GOT3 (cell line): ENCODE results near the gene NCK2.

Source experiments
- DNase-seq: peaks from one replicate; lab custom pipeline; 2025; ENCODE audit warnings: mixed read lengths; lab: John Stamatoyannopoulos, UW

Gene NCK2

GRCh38 chr2:105852066-105852465 lies 107.4 kb downstream of the NCK2 start:
- DNase-seq, result no peak

GRCh38 chr2:105853354-105854088 lies 108.8 kb downstream of the NCK2 start:
- DNase-seq, result no peak

DNA sequence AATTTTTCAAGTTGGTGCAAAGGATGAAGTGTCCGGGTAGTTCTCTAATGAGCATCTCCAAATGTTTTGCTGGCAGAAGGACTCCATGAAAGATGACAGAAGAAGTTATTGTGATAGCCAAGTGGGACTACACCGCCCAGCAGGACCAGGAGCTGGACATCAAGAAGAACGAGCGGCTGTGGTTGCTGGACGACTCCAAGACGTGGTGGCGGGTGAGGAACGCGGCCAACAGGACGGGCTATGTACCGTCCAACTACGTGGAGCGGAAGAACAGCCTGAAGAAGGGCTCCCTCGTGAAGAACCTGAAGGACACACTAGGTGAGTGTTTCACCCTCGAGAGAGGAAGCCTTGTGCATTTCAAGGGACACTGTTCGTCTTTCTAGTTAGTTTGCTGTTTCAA lies 110.3 kb downstream of the NCK2 start:
- no peak for DNase-seq

- no peak for DNase-seq
Measured at GRCh38 chr2:105856581-105856980, 111.9 kb downstream of the NCK2 start.

GRCh38 chr2:105857076-105857740 lies 112.5 kb downstream of the NCK2 start:
- no peak for DNase-seq

DNA sequence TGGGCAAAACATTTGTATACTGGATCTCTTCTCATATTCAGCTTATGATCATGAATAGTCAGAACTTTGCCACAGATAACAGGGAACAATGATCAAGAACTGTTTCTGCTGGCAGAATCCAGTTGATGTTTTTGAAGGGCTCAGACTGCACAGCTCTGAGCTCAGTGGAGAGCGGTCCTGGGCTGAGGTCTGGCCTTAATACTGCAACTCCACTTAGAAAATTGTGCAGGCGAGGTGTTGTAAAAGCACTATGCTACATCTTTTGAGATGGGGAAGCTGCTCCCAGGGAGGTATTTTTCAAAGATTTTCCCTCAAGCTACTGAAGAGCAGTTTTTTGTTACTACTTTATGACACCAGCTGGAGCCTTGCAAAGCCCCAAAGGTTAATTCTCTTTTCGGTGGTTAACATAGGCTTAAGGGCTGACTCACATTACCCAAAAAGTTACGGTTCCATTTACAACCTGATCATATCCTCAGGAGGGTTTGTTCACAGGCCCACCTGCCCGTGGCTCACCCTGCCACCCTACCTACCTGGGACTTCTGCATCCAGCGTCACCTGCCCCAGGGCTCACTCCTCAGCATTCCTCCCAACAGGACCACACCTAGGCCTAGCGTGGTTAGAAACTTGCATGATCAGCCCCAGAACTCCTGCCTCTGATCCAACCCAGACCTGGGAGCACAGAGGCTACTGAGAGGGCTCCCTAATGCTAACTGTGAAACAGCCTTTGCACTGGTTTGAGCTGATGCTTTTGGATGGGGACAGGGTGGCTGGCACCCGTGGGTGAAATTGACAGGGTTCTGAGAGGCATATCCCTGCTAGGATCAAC lies 114.4 kb downstream of the NCK2 start:
- DNase-seq, result no peak

GRCh38 chr2:105859694-105859951 lies 114.9 kb downstream of the NCK2 start:
- no peak for DNase-seq

DNA sequence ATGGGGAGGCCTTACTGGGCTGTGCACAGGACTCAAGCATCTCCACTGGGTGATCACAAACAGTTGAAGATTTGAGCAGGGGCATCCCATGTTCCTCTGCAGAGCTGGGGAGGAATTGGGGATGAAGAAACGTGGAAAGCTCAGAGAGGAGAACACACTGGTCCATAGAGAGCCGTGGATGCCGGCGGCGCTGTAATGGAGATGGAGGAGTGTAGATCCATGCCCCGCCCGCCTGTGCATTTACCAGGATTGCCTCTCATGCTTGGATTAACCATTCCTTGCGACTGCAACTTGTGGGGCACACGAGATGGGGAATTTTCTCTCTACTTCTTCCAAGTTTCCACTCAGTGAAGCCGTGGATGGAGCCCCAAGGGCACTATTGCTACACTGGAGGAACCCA lies 115.9 kb downstream of the NCK2 start:
- no peak for DNase-seq

GRCh38 chr2:105861200-105861599 lies 116.5 kb downstream of the NCK2 start:
- no peak for DNase-seq

DNA sequence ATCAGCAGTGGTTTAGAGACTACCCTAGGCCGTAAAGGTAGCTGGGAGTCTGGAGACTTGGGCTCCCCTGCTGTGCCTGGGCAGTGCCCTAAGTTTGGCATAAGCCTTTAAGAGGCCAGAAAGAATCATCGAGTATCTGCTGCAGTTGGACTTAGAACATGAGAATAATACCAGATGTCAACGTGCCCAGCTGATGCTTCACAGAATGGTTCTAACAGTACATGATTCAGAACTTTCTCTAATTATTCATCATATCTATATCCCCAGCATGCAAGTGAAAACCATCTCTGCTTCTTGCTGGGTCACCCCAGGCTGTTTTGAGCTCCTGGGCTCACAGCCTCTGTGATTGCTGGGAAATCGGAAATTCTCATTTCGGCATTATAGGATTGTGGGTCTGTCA lies 118.1 kb downstream of the NCK2 start:
- DNase-seq, result no peak

DNA sequence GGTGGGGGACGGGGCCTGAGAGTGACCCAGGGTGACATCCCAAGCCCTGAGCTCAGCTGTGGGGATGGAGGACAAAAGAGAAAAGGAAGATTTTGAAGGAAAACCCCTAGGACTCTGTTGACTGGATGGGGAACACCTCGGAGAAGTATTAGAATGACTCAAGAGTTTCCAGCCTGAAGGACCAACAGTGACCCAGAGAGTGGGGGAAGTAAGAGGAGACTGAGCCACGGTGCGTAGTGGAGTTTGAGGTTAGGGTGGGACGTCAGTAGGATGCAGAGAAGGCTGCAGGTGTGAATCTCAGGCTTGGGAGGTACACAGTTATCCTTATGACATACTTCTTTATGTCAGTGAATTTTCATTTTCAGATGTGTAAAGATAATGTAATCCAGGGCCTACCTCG lies 119.5 kb downstream of the NCK2 start:
- no peak for DNase-seq

DNA sequence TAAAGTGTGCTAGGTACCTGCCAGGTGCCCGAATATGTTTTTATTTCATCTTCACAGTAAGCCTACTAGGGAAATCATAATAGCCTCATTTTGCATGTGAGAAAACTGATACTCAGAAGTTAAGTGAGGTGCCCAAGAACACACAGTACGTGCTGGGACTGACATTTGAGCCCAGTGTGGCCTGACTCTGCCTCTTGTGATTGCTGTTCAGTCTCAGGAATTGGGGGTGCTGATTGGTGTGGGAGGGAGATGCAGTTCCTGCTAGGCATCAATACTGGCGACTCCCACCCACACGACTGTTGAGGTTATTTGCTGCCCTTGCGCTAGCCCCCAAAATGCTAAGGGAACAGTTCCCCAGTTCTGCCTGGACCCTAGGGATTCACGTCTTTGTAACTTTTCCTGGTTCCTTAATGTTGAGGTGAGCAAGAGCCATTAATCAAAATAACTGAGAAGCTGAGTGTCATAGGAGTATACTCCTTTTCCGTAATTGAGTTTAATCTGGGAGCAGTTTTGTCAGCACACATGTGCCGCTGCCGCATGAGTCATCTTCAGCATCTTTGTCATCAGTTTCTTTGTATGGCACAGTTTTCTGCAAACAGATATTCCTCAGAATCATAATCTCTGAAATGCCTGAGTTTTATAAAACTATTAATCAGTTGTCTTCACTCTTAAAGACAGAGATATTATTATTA lies 120.7 kb downstream of the NCK2 start:
- DNase-seq, result no peak

GRCh38 chr2:105866216-105867185 lies 121.8 kb downstream of the NCK2 start:
- no peak for DNase-seq

GRCh38 chr2:105867587-105867986 lies 122.9 kb downstream of the NCK2 start:
- no peak for DNase-seq

DNA sequence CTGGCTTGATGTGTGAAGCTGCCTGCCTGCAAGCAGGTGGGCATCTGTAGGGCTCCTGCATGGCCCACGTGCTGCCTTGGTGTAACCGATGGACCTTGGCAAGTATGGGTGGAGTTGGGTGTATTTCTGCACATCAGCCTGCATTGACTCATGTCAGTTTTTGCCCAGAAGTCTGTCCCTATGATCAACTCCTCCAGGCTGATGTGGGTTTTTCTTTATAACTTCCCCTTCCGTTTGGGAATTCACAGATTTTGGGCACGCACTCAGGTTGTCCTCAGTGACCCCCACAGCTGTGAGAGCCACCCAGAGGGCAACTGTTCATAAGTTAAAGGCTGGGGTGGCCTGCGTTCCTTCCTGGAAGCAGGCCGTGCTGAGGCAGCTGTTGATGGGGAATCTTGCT lies 123.3 kb downstream of the NCK2 start:
- DNase-seq, result no peak

- no peak for DNase-seq
Measured at GRCh38 chr2:105869341-105869740, 124.6 kb downstream of the NCK2 start.

DNA sequence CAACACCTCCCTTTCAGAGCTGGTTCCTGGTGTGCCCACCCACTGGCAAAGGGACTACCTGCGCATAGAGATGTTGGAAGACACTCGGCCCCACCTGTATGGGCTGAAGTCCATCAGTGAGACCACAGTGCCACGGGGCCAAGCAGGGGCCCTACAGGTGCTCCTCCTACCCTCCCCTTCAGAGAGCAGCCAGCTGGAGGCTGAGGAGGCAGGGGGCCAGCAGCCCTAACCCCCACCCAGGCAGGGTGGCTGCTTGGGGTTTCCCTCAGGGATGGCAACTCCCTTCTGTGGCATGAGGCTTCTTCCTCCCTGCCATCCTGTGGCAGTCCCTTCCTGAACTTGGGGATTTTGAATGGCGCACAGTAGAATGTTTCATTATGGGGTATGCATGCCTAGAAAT lies 125.3 kb downstream of the NCK2 start:
- no peak for DNase-seq

DNA sequence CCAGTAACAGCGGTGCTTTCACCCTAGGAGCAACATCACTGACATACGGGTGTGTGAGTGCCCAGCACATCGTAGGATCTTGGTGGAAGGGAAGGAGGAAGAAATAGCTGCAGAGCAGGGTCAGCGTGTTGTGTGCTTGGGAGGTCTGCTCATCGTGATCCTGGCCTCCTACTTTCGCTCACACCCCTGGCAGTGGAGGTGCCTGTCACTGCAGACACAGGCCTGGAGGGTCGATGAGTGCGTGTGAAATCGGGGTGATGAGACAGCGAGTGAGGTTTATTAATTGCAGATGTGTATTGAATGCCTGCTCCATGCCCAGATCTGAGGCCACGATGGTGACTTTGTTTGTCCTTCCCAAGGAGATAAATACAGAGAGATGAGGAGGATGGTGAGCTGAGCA lies 126.1 kb downstream of the NCK2 start:
- DNase-seq, result no peak

GRCh38 chr2:105872142-105872728 lies 127.5 kb downstream of the NCK2 start:
- DNase-seq, result no peak

DNA sequence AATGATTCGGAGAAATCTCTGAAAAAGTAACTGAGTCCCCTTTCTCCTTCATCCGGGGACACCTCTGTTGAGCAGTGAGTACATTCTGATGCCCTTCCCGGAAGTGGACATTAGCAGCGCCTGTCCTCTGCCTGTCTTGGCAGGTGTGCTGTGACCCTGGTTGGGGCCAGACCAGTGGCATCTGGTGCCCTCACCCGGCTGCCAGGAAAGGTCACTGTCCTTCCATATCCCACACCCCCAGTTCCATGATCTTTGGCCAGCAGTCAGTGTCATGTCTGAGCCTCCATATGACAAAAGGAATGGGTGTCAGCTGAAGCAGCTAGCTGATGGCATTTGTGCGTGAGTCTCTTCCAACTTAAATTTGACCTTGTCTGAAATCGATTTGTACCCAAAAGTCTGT lies 128.1 kb downstream of the NCK2 start:
- no peak for DNase-seq

DNA sequence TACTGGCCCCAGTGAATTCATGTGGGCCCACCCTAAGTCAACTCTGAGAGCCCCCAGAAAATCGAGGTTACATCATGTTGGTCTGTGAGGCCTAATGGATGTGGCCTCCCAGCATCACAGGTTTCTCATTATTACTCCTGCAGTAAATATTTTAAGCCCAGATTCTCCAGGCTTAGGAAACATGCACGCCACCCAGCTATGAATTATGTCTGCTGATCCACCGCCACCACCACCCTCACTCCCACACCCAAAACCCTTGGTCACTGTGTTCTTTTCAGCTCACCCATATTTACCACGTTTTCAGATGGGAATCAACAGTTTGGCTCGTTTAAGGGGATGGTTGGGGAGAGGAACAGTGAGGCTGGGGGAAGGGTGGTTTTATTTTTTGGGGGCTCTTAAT lies 128.6 kb downstream of the NCK2 start:
- DNase-seq, result no peak
